NCI-H2227 (cell line): Measurements from ENCODE around the gene CHMP1B.
A peak's percentile ranks its signal among the peaks of the same experiment; 100 is the strongest.

Source experiments
- DNase-seq: peaks from one replicate; lab custom pipeline; 2025; ENCODE audit not compliant: unreplicated experiment; lab: John Stamatoyannopoulos, UW

The CHMP1B gene

DNA sequence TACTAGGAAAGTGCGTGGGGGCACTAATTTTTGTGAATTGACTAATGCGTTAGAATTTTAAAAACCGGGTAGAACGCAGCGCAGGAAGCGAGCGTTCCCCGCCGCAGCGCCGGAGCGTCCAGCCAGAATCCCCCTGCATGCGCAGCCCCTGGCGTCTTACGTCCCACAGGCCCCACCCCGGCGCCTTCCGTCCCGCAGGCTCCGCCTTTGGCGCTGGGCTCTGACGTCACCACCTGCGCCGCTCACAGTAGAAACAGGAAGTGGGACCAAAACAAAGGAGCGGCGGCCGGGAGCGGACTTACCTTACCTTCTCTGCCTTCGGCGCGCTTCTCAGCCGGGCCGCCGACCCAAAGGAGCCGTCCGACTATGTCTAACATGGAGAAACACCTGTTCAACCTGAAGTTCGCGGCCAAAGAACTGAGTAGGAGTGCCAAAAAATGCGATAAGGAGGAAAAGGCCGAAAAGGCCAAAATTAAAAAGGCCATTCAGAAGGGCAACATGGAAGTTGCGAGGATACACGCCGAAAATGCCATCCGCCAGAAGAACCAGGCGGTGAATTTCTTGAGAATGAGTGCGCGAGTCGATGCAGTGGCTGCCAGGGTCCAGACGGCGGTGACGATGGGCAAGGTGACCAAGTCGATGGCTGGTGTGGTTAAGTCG lies at the start of gene CHMP1B:
TSS of gene CHMP1B (plus strand) at position 268 of the 660 bp plus-strand sequence. CDS start at position 367, 99 bp downstream.
- peak; percentile 97 for DNase-seq

DNA sequence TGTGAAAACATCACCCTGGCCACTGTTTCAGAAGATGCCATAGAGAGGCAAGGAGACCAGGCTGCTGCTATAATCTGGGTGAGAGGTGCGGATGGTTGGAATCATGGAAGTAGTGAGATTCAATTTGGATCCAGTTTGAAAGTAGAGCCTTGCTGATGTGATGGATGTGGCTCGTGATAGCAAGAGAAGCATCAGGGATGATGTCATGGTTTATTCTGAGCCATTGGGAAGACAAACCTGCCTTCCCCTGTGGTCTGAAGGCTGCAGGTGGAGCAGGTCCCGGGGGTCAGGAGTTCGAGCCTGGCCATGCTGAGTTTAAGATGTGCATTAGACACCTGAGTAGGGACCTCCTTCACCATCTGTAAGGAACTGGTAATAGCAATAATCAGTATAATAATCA lies 49.6 kb upstream of the CHMP1B start:
- DNase-seq = no peak

DNA sequence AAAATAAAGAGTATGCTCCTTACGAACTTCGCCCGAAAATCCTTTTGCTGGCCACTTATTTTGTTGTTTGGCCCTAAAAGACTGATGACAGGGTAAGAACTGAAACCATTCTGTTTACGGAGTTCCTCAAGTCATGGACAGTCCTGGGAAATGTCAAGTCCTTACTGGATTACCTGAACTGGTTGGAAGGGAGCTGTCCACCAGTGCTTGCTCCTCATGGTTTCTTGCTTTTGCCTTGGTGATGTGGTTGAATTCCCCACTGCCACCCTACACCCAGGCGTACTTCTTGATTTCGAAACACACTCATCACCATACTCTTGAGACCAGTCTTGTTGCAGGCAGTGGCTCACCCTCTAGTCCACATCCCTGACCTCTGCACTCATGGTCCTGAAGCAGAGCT lies 49.1 kb upstream of the CHMP1B start:
- no peak for DNase-seq

- no peak for DNase-seq
Measured at GRCh38 chr18:11802586-11802985, 48.6 kb upstream of the CHMP1B start.

- DNase-seq = no peak
Measured at GRCh38 chr18:11807233-11807632, 44.0 kb upstream of the CHMP1B start.

GRCh38 chr18:11808001-11808855 lies 43.0 kb upstream of the CHMP1B start:
- no peak for DNase-seq

- no peak for DNase-seq
Measured at GRCh38 chr18:11809895-11810294, 41.3 kb upstream of the CHMP1B start.

- DNase-seq = no peak
Measured at GRCh38 chr18:11810379-11810778, 40.8 kb upstream of the CHMP1B start.

DNA sequence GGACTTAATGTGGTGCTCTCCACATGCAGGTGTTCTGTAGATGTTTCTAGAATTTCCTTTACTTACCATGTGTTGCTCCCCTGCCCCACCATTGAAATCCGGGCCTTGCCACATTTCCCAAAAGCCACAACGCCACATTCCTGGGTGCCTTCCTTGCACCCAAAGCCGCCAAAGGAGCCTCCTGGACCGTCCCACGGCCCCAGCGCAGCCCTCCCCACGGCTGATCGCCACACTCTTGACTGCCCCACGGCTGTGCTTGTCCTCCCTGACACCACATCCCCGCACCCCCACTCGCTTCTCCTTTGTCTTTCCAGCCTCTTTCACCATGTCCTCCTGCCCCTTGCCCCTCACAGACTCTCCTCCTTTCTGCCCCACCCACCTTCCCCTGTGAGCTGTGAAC lies 40.2 kb upstream of the CHMP1B start:
- DNase-seq = no peak

- DNase-seq = no peak
Measured at GRCh38 chr18:11817229-11817628, 34.0 kb upstream of the CHMP1B start.

DNA sequence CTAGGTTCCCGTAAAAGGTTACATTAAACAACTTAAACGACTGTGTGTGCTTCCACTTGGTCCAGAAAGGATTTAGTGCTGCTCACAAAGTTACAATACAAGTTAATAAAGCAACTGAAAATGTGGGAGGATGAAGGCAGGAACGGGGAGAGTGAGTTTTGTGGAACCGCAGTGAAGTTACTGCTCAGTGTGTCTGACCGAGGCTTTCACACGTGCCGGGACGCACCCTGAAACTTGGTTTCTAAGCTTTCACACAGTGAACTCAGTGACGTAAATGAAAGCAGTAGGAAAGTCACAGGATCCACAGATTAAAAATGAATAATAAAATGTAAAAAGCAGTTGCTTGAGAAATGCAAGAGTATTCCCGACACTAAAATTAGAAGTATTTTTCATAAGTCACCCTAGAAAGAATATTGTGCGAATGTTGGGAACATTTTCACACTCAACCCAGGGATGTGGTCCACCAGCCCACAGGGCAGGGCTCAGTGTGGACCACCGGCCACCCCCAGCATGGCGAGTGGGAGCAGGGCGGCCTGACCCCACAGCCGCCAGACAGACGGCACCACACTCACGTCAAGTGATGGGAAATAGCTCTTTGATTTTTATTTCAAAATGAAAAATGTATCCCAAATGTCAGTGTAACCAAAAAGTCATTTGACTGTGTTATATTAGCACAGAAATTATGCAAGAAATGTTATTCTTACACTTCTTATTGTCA lies 32.6 kb upstream of the CHMP1B start:
- DNase-seq = no peak

GRCh38 chr18:11819938-11820337 lies 31.3 kb upstream of the CHMP1B start:
- DNase-seq = no peak

DNA sequence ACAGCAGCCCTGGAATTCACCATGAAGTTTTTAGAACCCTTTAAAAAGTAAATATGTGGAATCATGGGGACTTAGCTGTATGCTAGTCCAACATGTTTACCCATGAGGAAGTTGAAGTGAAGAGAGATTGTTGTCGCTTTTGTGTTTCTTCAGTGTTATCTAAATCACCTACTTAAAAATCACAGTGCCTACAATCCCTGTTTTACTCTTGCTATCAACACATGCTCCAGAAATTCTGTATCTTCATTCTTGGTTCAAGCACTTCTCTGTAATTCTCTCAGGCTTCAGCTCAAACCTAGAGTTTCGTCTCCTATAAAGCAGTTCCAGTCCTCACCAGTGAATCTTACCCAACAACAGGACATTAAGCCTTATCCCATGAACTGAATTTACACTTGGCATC lies 30.5 kb upstream of the CHMP1B start:
- no peak for DNase-seq

- no peak for DNase-seq
Measured at GRCh38 chr18:11821208-11821607, 30.0 kb upstream of the CHMP1B start.

GRCh38 chr18:11821643-11822237 lies 29.5 kb upstream of the CHMP1B start:
- DNase-seq = no peak

DNA sequence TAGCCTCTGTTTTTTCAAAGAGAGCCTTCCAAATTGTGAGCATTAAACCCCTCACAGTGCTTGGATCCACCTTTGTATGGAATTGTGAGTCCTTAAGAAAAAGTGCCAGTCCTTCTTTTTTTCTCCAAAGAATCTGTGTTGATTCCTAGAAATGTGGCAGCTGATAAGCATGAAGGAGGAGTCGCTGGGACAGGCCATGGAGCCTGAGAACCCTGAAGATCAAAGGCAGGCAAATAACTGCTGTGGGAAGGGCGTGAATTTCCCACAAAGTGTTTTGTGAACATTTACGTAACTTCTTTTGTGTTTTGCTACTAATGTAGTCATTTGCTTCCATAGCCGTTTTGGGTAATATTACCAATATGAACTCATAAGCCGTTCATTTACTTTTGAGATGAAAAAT lies 27.7 kb upstream of the CHMP1B start:
- no peak for DNase-seq

GRCh38 chr18:11826836-11827235 lies 24.4 kb upstream of the CHMP1B start:
- no peak for DNase-seq

DNA sequence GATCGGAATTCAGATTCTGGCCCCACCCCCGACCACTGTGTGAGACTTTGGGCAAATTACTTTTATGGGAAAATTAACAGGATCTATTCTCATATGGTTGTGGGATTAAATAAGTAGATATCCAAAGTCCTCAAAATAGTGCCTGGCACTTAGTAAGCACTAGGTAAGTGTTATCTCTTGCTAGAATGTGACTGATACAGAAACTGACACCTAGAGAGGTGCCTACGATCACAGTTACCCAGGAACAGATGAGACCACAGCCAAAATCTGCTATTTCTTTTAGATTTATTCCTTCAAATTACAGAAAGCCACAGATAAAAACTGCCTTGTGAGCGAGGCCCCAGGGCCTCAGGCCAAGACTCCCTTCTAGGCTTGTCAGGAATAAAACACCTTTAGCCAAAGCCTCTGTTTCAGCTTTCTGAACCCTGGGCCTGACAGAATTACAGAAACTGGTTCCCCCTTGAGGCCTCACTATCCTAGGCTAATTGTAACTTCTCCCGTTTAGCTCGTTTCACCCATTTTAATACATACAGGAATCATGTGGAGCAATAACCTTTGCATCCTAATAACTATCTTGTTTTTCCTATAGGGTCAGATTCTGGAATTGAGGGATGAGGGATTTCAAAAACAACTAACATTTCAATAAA lies 22.3 kb upstream of the CHMP1B start:
- DNase-seq = no peak

- no peak for DNase-seq
Measured at GRCh38 chr18:11830585-11830984, 20.6 kb upstream of the CHMP1B start.

- DNase-seq = peak; percentile 92
Measured at GRCh38 chr18:11831921-11832320, 19.3 kb upstream of the CHMP1B start.

GRCh38 chr18:11834772-11835171 lies 16.4 kb upstream of the CHMP1B start:
- no peak for DNase-seq
